ENCODE data around the gene CIART. TPM values are rescaled to one million over a fixed set of nuclear protein-coding genes. Genes with fewer than 3 reads are reported as not detected.
A peak's percentile ranks its signal among the peaks of the same experiment; 100 is the strongest.

The CIART gene
- total RNA-seq, 1 experiment from 2014 or later: 0.42 TPM

DNA sequence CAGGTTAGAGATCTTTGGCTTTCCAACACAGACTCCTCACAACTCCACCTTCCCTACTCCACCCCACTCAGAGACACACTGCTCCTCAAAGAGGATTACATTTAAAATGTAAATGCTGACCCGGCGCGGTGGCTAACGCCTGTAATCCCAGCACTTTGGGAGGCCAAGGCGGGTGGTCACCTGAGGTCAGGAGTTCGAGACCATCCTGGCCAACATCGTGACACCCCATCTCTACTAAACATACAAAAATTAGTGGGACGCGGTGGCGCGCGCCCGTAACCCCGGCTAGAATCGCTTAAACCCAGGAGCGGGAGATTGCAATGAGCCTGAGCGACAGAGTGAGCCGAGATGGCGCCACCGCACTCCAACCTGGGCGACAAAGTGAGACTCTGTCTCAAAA is 44.6 kb upstream of the CIART start:
- Mint-ChIP-seq H3K4me3 (ENCODE audit: low read depth, unreplicated experiment) (no peak overlapping the region), H3K36me3 (ENCODE audit: insufficient read depth, unreplicated experiment) (no peaks in the 10 kb centered on the region), H3K9me3 (ENCODE audit: low read depth, unreplicated experiment) (no peaks in the 10 kb centered on the region), H3K27ac (ENCODE audit: unreplicated experiment) (no peak overlapping the region), H3K27me3 (ENCODE audit: unreplicated experiment) (no peaks in the 10 kb centered on the region), H3K4me1 (ENCODE audit: low read depth, unreplicated experiment) (peaks cover 11% of the 10 kb centered on the region)
- DNase-seq: no peak
- no TSS peak for BruUV-seq (replicated peaks)
- CTCF ChIA-PET: interaction anchor here (1.5 kb wide), 1 partner anchor 14 kb away, joined by 5 read pairs; no protein-coding TSS in a partner anchor
- intact Hi-C loops (cut with micrococcal nuclease; ENCODE audit: unreplicated experiment): no loop called here
- TF ChIP-seq, protein P1, sequence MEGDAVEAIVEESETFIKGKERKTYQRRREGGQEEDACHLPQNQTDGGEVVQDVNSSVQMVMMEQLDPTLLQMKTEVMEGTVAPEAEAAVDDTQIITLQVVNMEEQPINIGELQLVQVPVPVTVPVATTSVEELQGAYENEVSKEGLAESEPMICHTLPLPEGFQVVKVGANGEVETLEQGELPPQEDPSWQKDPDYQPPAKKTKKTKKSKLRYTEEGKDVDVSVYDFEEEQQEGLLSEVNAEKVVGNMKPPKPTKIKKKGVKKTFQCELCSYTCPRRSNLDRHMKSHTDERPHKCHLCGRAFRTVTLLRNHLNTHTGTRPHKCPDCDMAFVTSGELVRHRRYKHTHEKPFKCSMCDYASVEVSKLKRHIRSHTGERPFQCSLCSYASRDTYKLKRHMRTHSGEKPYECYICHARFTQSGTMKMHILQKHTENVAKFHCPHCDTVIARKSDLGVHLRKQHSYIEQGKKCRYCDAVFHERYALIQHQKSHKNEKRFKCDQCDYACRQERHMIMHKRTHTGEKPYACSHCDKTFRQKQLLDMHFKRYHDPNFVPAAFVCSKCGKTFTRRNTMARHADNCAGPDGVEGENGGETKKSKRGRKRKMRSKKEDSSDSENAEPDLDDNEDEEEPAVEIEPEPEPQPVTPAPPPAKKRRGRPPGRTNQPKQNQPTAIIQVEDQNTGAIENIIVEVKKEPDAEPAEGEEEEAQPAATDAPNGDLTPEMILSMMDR (IDR thresholded peaks at IDR 0.05; ENCODE audit: unreplicated experiment): no peak

- Mint-ChIP-seq H3K27ac (ENCODE audit: unreplicated experiment) (no peak overlapping the region), H3K4me3 (ENCODE audit: low read depth, unreplicated experiment) (no peak overlapping the region), H3K36me3 (ENCODE audit: insufficient read depth, unreplicated experiment) (no peaks in the 10 kb centered on the region), H3K4me1 (ENCODE audit: low read depth, unreplicated experiment) (no peaks in the 10 kb centered on the region), H3K9me3 (ENCODE audit: low read depth, unreplicated experiment) (no peaks in the 10 kb centered on the region), H3K27me3 (ENCODE audit: unreplicated experiment) (no peaks in the 10 kb centered on the region)
- no peak for DNase-seq
- BruUV-seq (replicated peaks): no TSS peak
- CTCF ChIA-PET: no interaction called here
- intact Hi-C loops (cut with micrococcal nuclease; ENCODE audit: unreplicated experiment): no loop called here
- TF ChIP-seq, protein P1 (IDR thresholded peaks at IDR 0.05; ENCODE audit: unreplicated experiment): no peak
These were observed 39.4 kb upstream of the CIART start for GRCh38 chr1:150243003-150243402.

DNA sequence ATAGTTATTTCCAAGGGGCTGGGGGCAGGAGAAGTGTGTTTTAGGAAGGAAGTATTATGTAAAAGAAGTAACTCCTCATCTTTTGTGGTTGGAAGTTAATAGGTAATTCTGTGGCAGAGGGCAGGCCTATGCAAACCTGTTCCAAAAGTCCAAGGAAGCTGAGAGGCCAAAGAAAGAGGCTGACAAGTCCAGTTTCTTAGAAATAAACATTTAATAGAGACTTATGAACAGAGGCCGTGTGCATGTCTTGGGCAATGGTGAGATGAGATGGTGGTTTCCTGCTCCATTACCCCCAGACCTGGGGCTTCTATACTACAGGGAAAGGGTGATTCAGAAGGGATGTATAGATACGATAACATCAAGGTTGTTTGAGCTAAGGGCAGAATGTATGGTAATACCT is 32.4 kb upstream of the CIART start:
- CTCF ChIA-PET: interaction anchor here (0.6 kb wide), 1 partner anchor 114 kb away, joined by 3 read pairs; no protein-coding TSS in a partner anchor
- intact Hi-C loops (cut with micrococcal nuclease; ENCODE audit: unreplicated experiment): loop anchor here (10.0 kb wide), 1 partner anchor 285 kb away; no protein-coding TSS in a partner anchor

DNA sequence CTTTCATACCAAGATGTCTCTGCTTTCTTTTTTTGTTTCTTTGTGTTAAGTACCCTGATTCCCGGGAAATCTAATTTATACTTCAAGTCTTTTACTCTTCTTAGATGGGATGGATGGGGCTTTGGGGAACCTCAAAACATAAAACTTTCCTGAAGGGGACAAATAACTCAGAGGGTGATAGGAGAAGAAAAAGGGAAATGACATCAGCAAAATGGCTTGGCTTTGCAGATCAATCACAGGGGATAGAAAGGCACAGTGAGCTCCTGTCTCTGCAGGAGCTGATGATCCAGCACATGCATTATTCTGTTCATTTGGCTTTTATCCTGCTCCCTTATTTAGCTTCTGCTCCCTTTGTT is 26.2 kb upstream of the CIART start:
- TF ChIP-seq, protein P1 (IDR thresholded peaks at IDR 0.05; ENCODE audit: unreplicated experiment): no peak
- Mint-ChIP-seq H3K27me3 (ENCODE audit: unreplicated experiment) (peaks cover 28% of the 10 kb centered on the region), H3K4me3 (ENCODE audit: low read depth, unreplicated experiment) (peak overlapping the region; percentile 36), H3K27ac (ENCODE audit: unreplicated experiment) (no peak overlapping the region), H3K9me3 (ENCODE audit: low read depth, unreplicated experiment) (no peaks in the 10 kb centered on the region), H3K4me1 (ENCODE audit: low read depth, unreplicated experiment) (peaks cover 53% of the 10 kb centered on the region), H3K36me3 (ENCODE audit: insufficient read depth, unreplicated experiment) (peaks cover 4% of the 10 kb centered on the region)
- DNase-seq: no peak
- CTCF ChIA-PET: interaction anchor here (0.5 to 2.0 kb wide), 12 partner anchors 13 to 420 kb away, joined by 3 to 50 read pairs (median 4); partner anchors contain the start of genes APH1A, C1orf54, CIART and PRPF3
- intact Hi-C loops (cut with micrococcal nuclease; ENCODE audit: unreplicated experiment): loop anchor here (1.0 to 10.0 kb wide), 3 partner anchors 25 to 279 kb away; partner anchors contain the start of gene PRPF3
- no TSS peak for BruUV-seq (replicated peaks)

More for the DNA sequence above, 32.4 kb upstream of the CIART start:
- H3K27ac Mint-ChIP-seq (ENCODE audit: unreplicated experiment): no peak overlapping the region
- no peaks in the 10 kb centered on the region for H3K9me3 Mint-ChIP-seq (ENCODE audit: low read depth, unreplicated experiment)
- no peaks in the 10 kb centered on the region for H3K36me3 Mint-ChIP-seq (ENCODE audit: insufficient read depth, unreplicated experiment)
- BruUV-seq (replicated peaks): no TSS peak
- no peaks in the 10 kb centered on the region for H3K27me3 Mint-ChIP-seq (ENCODE audit: unreplicated experiment)
- H3K4me3 Mint-ChIP-seq (ENCODE audit: low read depth, unreplicated experiment): no peak overlapping the region
- DNase-seq: no peak
- TF ChIP-seq, protein P1 (IDR thresholded peaks at IDR 0.05; ENCODE audit: unreplicated experiment): no peak
- H3K4me1 Mint-ChIP-seq (ENCODE audit: low read depth, unreplicated experiment): no peaks in the 10 kb centered on the region
